Panc1 (cell line): ENCODE data around the gene ADAT3. TPM values are rescaled to one million over a fixed set of nuclear protein-coding genes. Genes with fewer than 3 reads are reported as not detected.

ENCODE experiments used
- ATAC-seq: fragments of 200-7000 bp; cut with Tn5 transposase; 2 replicates; pipeline ENCODE4 v1.9.1; 2020; ENCODE audit warnings: mild to moderate bottlenecking, moderate library complexity
- BruUV-seq: library from RNA; stranded (reverse); fragments of 400-500 nt; replicated peaks from 2 replicates; lab custom pipeline; 2021; lab: Mats Ljungman, UMichigan
- CTCF ChIA-PET: fragments of 300-600 bp; sonication (Branson Sonifier 250); formaldehyde crosslinking; loops from one replicate; lab custom pipeline; 2022; ENCODE audit warnings: antibody characterized with exemption; lab: Charles Lee
- POLR2A ChIA-PET: fragments of 300-600 bp; sonication (Branson Sonifier 250); formaldehyde crosslinking; loops from one replicate; lab custom pipeline; 2022; ENCODE audit warnings: antibody characterized with exemption; lab: Charles Lee
- DNase-seq: peaks from one replicate; pipeline ENCODE4 v3.0.0-alpha.2; 2010; ENCODE audit warnings: low read depth, low spot score
- H3K27ac ChIP-seq: 2 replicates; pipeline ENCODE4 v1.5.1; 2011; ENCODE audit warnings: mild to moderate bottlenecking, low read length, inconsistent platforms
- H3K27me3 ChIP-seq: fragments of 200-500 bp; sonication (Bioruptor generic); 2 replicates; pipeline ENCODE4 v1.6.0; 2014; ENCODE audit warnings: low read length, inconsistent platforms; ENCODE audit not compliant: control insufficient read depth, insufficient read depth
- H3K36me3 ChIP-seq: fragments of 200-500 bp; sonication (Bioruptor generic); 2 replicates; pipeline ENCODE4 v1.5.1; 2014; ENCODE audit warnings: inconsistent platforms, mild to moderate bottlenecking, low read length, moderate library complexity; ENCODE audit not compliant: control insufficient read depth, insufficient read depth
- H3K4me1 ChIP-seq: 2 replicates; pipeline ENCODE4 v1.5.1; 2011; ENCODE audit warnings: inconsistent platforms, mild to moderate bottlenecking, low read length, moderate library complexity; ENCODE audit not compliant: control insufficient read depth, insufficient read depth
- H3K4me3 ChIP-seq, 2 experiments: 2 replicates each; pipeline ENCODE4 v1.5.1; 2011 to 2012; ENCODE audit warnings: low read depth in 2 of 2, low read length in 2 of 2, mild to moderate bottlenecking in 2 of 2, inconsistent platforms in 1 of 2, moderate library complexity in 1 of 2
- H3K9me3 ChIP-seq: fragments of 200-500 bp; sonication (Bioruptor generic); 2 replicates; pipeline ENCODE4 v1.5.1; 2014; ENCODE audit warnings: low read depth, mild to moderate bottlenecking, inconsistent platforms, low read length, moderate library complexity; ENCODE audit not compliant: control insufficient read depth, insufficient read depth
- POLR2AphosphoS5 ChIP-seq: IDR thresholded peaks from 2 replicates; pipeline ENCODE4 v1.6.1; 2012; ENCODE audit warnings: mild to moderate bottlenecking, low read depth, low read length, moderate library complexity
- SIN3A ChIP-seq: IDR thresholded peaks from 2 replicates; pipeline ENCODE4 v1.6.1; 2012; ENCODE audit warnings: low read depth, mild to moderate bottlenecking, low read length, moderate library complexity, borderline replicate concordance; ENCODE audit not compliant: insufficient read depth
- TCF7L2 ChIP-seq: IDR thresholded peaks from 2 replicates; pipeline ENCODE4 v1.6.1; 2011; ENCODE audit warnings: mild to moderate bottlenecking, low read depth, low read length, inconsistent platforms
- in situ Hi-C: cut with HindIII; loops from 2 replicates; pipeline ENCODE4 v1.10.0; 2016; ENCODE audit warnings: low sequenced_read_pairs, low pct_unique_long_range_greater_than_20kb
- intact Hi-C: fragments of 100-400 bp; cut with micrococcal nuclease; formaldehyde crosslinking; loops from one replicate; pipeline ENCODE4 v1.10.0; 2022; ENCODE audit not compliant: unreplicated experiment
- total RNA-seq: library from RNA; stranded (reverse); gene quantifications from one replicate; pipeline ENCODE4 v1.2.1, GENCODE V29; 2021; ENCODE audit not compliant: unreplicated experiment
- TF ChIP-seq, protein P1 (sequence below), 2 experiments: IDR thresholded peaks; 2 replicates each; pipeline ENCODE4 v1.6.1; 2011 to 2012; ENCODE audit warnings: low read depth in 2 of 2, control low read depth in 1 of 2, low read length in 1 of 2, mild to moderate bottlenecking in 1 of 2, moderate library complexity in 1 of 2; ENCODE audit not compliant: insufficient read depth in 1 of 2
- TF ChIP-seq, protein P2 (sequence below): fragments of 450-650 bp; IDR thresholded peaks from 2 replicates; pipeline ENCODE4 v1.5.1; 2017; ENCODE audit warnings: mild to moderate bottlenecking

The ADAT3 gene
- total RNA-seq, 1 experiment from 2014 or later, result 8.9 TPM

DNA sequence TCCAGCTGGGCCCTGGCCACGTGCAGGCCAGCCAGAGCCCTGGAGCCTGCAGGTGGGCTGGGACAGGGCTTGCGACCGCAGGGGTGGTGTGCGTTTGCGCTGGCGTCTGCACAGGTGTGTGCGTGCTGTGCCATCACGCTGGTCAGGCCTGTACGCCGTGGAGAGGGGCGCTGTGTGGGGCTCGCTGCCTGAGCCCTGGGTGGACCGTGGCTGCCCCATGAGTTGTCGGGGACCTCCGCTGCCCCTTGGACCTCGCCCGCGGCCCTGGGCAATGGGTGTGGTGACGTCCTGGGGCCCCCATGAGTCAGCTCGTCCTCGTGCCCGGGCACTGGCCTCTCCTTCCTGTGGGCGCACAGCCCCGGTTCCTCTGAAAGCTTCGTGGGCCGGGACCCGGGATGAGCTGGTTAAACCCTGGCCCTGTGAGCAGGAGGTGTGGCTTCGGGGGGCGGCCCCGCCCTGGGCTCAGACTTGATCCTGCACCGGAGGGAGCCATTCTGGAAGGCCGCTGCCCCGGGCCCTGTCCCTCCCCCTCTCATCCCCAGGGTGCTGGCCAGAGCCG is 42.5 kb downstream of the ADAT3 start:
- H3K27ac ChIP-seq, result no peak overlapping the region
- H3K4me3 ChIP-seq, result no peak overlapping the region
- H3K27me3 ChIP-seq, result no peaks in the 10 kb centered on the region
- H3K9me3 ChIP-seq, result no peaks in the 10 kb centered on the region
- H3K36me3 ChIP-seq, result no peaks in the 10 kb centered on the region
- TF ChIP-seq, protein P1, sequence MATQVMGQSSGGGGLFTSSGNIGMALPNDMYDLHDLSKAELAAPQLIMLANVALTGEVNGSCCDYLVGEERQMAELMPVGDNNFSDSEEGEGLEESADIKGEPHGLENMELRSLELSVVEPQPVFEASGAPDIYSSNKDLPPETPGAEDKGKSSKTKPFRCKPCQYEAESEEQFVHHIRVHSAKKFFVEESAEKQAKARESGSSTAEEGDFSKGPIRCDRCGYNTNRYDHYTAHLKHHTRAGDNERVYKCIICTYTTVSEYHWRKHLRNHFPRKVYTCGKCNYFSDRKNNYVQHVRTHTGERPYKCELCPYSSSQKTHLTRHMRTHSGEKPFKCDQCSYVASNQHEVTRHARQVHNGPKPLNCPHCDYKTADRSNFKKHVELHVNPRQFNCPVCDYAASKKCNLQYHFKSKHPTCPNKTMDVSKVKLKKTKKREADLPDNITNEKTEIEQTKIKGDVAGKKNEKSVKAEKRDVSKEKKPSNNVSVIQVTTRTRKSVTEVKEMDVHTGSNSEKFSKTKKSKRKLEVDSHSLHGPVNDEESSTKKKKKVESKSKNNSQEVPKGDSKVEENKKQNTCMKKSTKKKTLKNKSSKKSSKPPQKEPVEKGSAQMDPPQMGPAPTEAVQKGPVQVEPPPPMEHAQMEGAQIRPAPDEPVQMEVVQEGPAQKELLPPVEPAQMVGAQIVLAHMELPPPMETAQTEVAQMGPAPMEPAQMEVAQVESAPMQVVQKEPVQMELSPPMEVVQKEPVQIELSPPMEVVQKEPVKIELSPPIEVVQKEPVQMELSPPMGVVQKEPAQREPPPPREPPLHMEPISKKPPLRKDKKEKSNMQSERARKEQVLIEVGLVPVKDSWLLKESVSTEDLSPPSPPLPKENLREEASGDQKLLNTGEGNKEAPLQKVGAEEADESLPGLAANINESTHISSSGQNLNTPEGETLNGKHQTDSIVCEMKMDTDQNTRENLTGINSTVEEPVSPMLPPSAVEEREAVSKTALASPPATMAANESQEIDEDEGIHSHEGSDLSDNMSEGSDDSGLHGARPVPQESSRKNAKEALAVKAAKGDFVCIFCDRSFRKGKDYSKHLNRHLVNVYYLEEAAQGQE (IDR thresholded peaks at IDR 0.05; ENCODE audit: insufficient read depth in 1 of 2, low read depth in 2 of 2, low read length in 1 of 2), result no peak
- TF ChIP-seq POLR2AphosphoS5, result no peak
- no peak for TF ChIP-seq TCF7L2
- no peak for TF ChIP-seq SIN3A
- TF ChIP-seq, protein P2, sequence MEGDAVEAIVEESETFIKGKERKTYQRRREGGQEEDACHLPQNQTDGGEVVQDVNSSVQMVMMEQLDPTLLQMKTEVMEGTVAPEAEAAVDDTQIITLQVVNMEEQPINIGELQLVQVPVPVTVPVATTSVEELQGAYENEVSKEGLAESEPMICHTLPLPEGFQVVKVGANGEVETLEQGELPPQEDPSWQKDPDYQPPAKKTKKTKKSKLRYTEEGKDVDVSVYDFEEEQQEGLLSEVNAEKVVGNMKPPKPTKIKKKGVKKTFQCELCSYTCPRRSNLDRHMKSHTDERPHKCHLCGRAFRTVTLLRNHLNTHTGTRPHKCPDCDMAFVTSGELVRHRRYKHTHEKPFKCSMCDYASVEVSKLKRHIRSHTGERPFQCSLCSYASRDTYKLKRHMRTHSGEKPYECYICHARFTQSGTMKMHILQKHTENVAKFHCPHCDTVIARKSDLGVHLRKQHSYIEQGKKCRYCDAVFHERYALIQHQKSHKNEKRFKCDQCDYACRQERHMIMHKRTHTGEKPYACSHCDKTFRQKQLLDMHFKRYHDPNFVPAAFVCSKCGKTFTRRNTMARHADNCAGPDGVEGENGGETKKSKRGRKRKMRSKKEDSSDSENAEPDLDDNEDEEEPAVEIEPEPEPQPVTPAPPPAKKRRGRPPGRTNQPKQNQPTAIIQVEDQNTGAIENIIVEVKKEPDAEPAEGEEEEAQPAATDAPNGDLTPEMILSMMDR, result no peak
- ATAC-seq (peak; percentile 20; the same call in 1 of the 2 replicates), DNase-seq (no peak)
- intact Hi-C loops (no loop called here), in situ Hi-C loops (no loop called here)
- H3K4me1 ChIP-seq, result peaks cover 10% of the 10 kb centered on the region; the same call in 1 of the 2 replicates
- ChIA-PET CTCF (no interaction called here), POLR2A (interaction anchor here (0.6 kb wide), 1 partner anchor 16 kb away, joined by 13 read pairs; no protein-coding TSS in a partner anchor)
- BruUV-seq, result no TSS peak

DNA sequence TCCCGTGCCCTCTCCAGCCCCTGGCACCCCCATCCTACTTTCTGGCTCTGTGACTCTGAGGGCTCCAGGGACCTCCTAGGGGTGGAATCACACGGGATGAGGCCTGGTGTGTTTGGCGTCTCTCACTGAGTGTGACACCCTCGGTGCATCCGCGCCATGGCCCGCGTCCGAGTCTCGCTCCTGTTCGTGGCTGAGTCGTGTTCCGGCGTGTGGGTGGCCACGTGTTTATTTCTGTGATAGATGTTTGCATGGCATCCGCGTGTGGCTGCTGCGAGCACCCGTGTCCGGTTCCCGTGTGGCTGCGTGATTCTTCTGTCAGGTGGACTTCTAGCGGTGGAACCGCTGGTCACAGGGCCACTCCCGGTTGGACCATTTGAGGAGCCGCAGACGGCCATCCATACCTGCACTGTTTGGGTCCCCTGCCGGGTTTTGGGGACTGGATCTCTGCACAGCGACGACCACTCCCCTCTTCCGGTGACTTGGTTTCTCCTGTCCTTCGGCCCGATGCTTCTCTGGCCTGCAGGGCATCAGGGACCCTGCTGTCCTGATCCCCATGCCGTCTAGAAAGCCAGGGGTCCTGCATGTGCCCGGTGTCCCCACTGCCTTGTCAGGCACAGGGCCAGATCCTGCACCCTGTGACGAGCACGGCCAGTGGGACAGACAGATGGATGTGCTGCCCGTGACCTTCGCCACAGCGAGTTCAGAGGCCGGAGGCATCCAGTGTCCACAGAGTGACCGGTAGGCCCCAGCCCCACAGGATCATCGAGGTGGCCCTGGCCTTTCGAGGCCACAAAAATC is 44.3 kb downstream of the ADAT3 start:
- ChIA-PET POLR2A (no interaction called here), CTCF (no interaction called here)
- Histone ChIP-seq H3K4me3 (no peak overlapping the region), H3K4me1 (no peaks in the 10 kb centered on the region), H3K27ac (no peak overlapping the region), H3K27me3 (no peaks in the 10 kb centered on the region), H3K9me3 (no peaks in the 10 kb centered on the region), H3K36me3 (no peaks in the 10 kb centered on the region)
- no peak for ATAC-seq
- DNase-seq, result no peak
- intact Hi-C loops, result no loop called here
- no TSS peak for BruUV-seq
- in situ Hi-C loops, result no loop called here
- no peak for TF ChIP-seq SIN3A
- TF ChIP-seq, protein P2, result no peak
- TF ChIP-seq TCF7L2, result no peak
- TF ChIP-seq POLR2AphosphoS5, result no peak
- TF ChIP-seq, protein P1 (IDR thresholded peaks at IDR 0.05; ENCODE audit: insufficient read depth in 1 of 2, low read depth in 2 of 2, low read length in 1 of 2), result no peak
